Mucosa of stomach (tissue), 1 donor: ENCODE results near the gene ABCA13.

Experiments used
- H3K27me3 ChIP-seq: one replicate; pipeline ENCODE4 v1.7.0; 2013; ENCODE audit warnings: mild to moderate bottlenecking, low read length; ENCODE audit not compliant: control insufficient read depth, insufficient read depth
- H3K36me3 ChIP-seq: one replicate; pipeline ENCODE4 v1.7.0; 2013; ENCODE audit warnings: low read length; ENCODE audit not compliant: control insufficient read depth, insufficient read depth
- H3K4me1 ChIP-seq: one replicate; pipeline ENCODE4 v1.7.0; 2013; ENCODE audit warnings: mild to moderate bottlenecking, low read length; ENCODE audit not compliant: control insufficient read depth, insufficient read depth
- H3K4me3 ChIP-seq: one replicate; pipeline ENCODE4 v1.7.0; 2013; ENCODE audit warnings: low read length
- H3K9ac ChIP-seq: one replicate; pipeline ENCODE4 v1.7.0; 2013; ENCODE audit warnings: mild to moderate bottlenecking, low read length, moderate library complexity
- H3K9me3 ChIP-seq: one replicate; pipeline ENCODE4 v1.7.0; 2013; ENCODE audit warnings: mild to moderate bottlenecking, low read length, moderate library complexity; ENCODE audit not compliant: control insufficient read depth
- donor health status: Pancreatic carcinoma.

ABCA13 gene

DNA sequence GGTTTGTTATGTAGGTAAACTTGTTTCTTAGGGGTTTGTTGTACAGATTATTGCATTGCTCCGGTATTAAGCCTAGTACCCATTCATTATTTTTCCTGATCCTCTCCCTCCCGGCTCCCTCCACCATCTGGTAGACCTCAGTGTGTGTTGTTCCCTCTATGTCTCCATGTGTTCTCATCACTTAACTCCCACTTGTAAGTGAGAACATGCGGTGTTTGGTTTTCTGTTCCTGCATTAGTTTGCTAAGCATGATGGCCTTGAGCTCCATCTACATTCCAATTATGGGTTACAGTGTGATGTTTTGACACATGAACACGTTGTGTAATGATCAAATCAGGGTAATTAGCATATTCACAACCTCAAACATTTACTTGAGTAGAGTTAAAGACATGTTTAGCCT, 237.5 kb downstream of the ABCA13 start:
- H3K27me3 ChIP-seq = no peaks in the 10 kb centered on the region
- no peak overlapping the region for H3K9ac ChIP-seq
- no peak overlapping the region for H3K4me3 ChIP-seq
- H3K9me3 ChIP-seq = no peaks in the 10 kb centered on the region
- H3K36me3 ChIP-seq = no peaks in the 10 kb centered on the region
- H3K4me1 ChIP-seq = no peaks in the 10 kb centered on the region

DNA sequence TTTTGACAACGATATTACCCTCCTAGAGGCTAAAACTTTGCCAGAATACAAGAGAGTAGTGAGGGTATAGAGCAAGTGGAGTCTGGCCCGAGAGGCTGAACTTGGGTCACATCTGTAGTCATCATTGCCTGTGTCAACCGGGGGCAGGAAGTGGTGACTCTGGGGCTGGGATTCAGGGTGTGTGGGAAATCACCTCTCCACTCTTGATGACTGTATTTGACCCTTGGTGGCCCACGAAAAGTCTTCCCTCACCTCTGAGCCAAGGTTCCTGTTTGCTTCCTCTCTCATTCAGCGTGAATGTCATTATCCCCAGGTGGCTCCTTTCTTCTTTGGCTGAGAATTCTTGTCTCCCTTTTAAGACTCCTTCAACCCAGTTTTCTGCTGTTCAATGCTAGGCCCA, 240.4 kb downstream of the ABCA13 start:
- Histone ChIP-seq H3K27me3 (no peaks in the 10 kb centered on the region), H3K4me1 (no peaks in the 10 kb centered on the region), H3K9ac (no peak overlapping the region), H3K4me3 (no peak overlapping the region), H3K9me3 (no peaks in the 10 kb centered on the region), H3K36me3 (no peaks in the 10 kb centered on the region)

DNA sequence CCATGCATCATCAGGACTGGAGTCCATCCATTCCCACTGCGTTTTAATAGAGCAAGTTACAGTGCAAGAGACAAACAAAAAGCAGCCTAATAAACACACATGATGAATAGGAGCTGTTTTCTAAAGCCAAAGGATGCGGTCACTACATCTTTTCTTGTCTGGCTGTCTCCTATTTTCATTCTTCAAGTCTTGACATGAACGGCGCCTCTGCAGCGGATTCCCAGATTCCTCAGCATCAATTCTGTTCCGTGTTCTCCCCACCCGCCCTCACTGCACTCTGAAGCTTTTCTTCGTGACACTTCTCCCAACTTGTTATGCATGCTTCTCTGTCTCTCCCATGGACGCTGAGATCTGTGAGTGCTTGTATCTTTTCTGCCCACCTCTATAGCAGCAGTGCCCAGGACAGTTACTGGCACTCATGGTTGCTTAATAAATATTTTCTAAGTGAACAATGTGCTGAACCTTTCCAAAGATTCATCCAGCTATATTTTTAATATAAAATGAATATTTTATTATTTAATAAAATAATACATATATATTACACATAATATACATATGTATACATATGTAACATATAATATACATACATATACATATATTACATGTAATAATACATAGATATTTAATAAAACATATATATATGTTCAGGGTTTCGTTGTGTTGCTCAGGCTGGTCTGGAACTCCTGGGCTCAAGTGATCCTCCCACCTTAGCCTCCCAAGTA, 242.9 kb downstream of the ABCA13 start:
- no peaks in the 10 kb centered on the region for H3K27me3 ChIP-seq
- no peaks in the 10 kb centered on the region for H3K4me1 ChIP-seq
- no peaks in the 10 kb centered on the region for H3K9me3 ChIP-seq
- H3K4me3 ChIP-seq = no peak overlapping the region
- no peak overlapping the region for H3K9ac ChIP-seq
- no peaks in the 10 kb centered on the region for H3K36me3 ChIP-seq

DNA sequence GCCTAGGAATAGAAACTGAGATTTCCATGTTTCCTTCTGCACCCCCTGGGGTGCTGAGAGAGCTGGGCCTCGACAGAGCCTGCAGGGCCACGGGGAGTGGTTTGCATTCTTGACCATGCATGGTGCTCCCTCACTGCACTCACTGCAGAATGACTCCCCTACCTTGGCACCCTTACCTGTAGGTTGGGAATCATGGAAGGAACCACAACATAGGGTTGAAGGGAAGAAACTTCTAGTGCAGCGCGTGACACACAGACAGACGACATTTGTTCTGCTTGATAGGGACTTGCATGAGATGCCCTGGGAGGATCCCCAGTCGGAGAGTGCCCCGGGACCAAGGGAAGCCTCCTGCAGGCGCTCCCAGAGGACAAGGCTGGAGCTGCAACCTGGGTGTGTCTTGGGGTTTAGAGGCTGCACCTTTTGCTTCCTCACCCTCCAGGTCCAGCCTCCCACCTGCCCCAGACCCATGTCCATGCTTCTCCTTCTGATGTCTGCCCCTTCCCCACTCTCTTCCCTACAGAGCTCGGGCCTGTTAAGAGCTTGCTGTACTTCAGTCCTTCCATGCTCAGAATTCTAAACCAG, 245.2 kb downstream of the ABCA13 start:
- Histone ChIP-seq H3K4me1 (no peaks in the 10 kb centered on the region), H3K9ac (no peak overlapping the region), H3K9me3 (no peaks in the 10 kb centered on the region)

DNA sequence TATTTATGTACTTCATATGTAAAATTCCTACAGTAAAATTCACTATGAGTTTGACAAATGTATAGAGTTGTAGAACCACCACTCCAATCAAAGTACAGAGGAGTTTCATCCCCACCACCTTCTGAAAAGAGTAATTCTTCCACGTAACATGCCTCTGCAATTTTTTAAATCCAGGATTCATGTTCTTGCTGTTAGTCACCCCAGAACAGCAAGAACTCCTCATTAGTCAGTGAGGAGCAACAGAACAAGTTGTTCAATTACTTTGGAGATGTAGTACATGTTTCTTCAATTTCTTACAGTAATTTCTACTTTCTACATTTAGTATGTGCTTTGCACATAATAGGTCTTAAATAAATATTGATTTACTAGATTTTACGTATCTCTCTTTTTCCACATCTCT, 248.1 kb downstream of the ABCA13 start:
- H3K4me1 ChIP-seq = no peaks in the 10 kb centered on the region
- no peaks in the 10 kb centered on the region for H3K27me3 ChIP-seq
- no peak overlapping the region for H3K4me3 ChIP-seq
- no peaks in the 10 kb centered on the region for H3K9me3 ChIP-seq
- H3K9ac ChIP-seq = no peak overlapping the region
- H3K36me3 ChIP-seq = no peaks in the 10 kb centered on the region

More for the DNA sequence above, 245.2 kb downstream of the ABCA13 start:
- Histone ChIP-seq H3K4me3 (no peak overlapping the region), H3K27me3 (no peaks in the 10 kb centered on the region), H3K36me3 (no peaks in the 10 kb centered on the region)

DNA sequence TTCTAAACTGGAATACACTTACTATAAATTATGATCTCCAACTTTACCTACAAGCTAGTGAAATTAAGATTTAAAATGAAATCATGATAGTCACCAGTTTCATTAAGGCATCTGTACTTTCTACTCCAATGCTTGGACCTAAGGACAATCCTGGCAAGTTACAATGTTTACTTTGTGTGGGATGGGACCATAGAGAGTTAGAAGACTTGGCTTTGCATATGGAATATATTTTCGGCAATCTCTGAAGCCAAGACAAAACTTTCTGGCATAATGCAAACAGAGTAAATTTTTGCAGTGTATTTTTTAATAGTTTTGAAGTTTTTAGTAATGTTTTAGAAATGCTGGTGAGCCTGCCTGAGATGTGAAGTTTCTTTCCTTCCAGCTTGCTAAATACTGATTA, 248.9 kb downstream of the ABCA13 start:
- Histone ChIP-seq H3K9ac (no peak overlapping the region), H3K27me3 (no peaks in the 10 kb centered on the region)

DNA sequence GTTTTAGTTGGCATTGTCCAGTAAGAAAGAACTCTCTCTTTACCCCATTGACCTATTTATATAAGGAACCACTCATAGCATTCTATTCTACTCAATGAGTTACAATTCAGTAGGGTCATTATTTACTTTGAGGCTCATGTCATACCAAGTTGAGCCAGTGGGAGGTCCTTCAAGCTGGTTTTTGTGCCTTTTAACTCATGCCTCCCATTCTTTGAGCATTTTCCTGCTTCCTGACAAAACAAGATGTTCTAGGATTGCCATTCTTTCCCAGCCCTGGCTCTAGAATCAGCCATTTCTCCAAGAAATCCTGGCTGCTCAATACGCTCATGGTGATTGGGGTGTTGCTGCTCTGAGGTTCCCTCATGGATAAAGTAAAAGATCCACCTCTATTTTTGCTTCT, 250.1 kb downstream of the ABCA13 start:
- no peaks in the 10 kb centered on the region for H3K9me3 ChIP-seq
- no peaks in the 10 kb centered on the region for H3K27me3 ChIP-seq
- no peak overlapping the region for H3K9ac ChIP-seq
- no peaks in the 10 kb centered on the region for H3K36me3 ChIP-seq
- H3K4me3 ChIP-seq = no peak overlapping the region
- H3K4me1 ChIP-seq = no peaks in the 10 kb centered on the region

More for the DNA sequence above, 248.9 kb downstream of the ABCA13 start:
- H3K4me3 ChIP-seq = no peak overlapping the region
- no peaks in the 10 kb centered on the region for H3K4me1 ChIP-seq
- H3K9me3 ChIP-seq = no peaks in the 10 kb centered on the region
- H3K36me3 ChIP-seq = no peaks in the 10 kb centered on the region

DNA sequence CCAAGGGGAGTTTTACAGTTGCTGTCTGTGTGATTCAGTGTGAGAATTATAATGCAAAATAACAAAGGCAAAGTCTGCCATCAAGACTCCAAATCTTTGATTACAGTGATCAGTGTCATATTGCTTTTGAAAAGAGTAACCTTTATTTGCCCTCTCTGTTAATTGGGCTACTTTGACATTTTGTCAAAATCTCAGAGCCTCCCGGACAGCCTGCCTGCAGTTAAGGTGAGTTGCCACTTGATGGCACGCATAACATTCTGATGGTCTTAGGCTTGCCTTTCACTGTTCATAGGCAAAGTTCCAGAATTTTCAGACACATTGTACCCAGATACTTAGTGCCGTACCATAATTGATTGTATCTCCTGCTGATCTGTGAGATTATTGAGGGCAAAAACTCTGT, 253.5 kb downstream of the ABCA13 start:
- H3K27me3 ChIP-seq = no peaks in the 10 kb centered on the region
- H3K4me1 ChIP-seq = no peaks in the 10 kb centered on the region
- no peak overlapping the region for H3K9ac ChIP-seq
- no peak overlapping the region for H3K4me3 ChIP-seq
- no peaks in the 10 kb centered on the region for H3K9me3 ChIP-seq
- H3K36me3 ChIP-seq = no peaks in the 10 kb centered on the region

DNA sequence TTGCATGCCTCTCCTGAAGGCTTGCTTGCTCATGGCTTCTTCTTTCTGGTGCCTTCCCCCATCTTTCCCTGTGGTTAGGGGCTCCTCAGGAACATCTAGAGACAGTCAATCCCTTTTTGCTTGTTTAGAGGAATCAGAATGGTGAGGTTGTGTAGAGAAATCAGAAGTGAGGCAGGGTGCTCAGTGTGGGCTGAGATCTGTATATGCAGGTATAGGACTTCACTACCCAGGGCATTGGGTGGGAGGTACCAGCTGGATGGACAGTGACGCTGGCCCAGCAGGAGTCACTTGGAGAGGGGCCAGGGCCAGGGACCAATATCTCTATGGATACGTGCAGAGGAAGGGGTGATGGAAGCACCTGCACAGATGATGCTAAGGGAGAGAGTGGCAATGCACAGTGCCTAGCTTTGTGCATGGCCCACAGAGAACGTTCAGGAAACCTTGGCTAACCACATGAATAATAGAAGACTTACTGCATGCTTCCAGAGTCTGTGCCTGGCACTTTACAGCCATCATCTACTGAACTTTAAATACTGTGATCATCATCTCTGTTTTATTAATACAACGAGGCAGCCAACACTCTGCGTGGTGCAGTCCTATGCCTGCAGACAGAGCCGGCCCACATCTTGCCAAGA, 255.2 kb downstream of the ABCA13 start:
- Histone ChIP-seq H3K9ac (no peak overlapping the region), H3K9me3 (no peaks in the 10 kb centered on the region), H3K36me3 (no peaks in the 10 kb centered on the region), H3K4me3 (no peak overlapping the region), H3K27me3 (no peaks in the 10 kb centered on the region), H3K4me1 (no peaks in the 10 kb centered on the region)

DNA sequence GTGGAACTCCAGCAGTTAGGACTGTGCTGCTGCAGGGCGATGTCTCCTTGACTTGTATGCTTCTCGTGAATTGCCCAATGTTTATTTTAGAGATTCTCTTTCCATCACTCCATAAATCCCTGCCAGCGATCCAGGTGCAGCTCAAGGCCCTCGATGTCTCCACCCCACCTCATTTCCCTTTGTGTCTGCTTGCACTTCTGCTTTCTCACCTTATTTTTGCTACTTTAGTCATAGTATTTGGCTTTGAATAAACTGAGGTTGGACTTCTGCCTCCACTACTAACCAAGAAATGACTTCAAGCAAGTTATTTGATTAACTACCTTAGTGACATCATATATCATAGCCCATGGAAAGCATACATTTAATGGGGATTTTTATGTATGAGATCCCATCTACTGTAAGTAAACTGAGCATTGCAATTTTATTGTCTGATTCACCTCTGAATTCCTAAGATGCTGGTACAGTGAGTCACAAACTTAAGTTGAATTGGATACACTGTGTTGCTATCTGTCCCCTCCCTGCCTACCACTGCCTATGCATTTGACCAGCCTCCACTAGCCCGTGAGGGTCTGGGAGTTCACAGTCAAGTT, 255.8 kb downstream of the ABCA13 start:
- H3K4me3 ChIP-seq = no peak overlapping the region
- H3K36me3 ChIP-seq = no peaks in the 10 kb centered on the region
- no peak overlapping the region for H3K9ac ChIP-seq
- H3K4me1 ChIP-seq = no peaks in the 10 kb centered on the region
- H3K27me3 ChIP-seq = no peaks in the 10 kb centered on the region
- H3K9me3 ChIP-seq = no peaks in the 10 kb centered on the region

DNA sequence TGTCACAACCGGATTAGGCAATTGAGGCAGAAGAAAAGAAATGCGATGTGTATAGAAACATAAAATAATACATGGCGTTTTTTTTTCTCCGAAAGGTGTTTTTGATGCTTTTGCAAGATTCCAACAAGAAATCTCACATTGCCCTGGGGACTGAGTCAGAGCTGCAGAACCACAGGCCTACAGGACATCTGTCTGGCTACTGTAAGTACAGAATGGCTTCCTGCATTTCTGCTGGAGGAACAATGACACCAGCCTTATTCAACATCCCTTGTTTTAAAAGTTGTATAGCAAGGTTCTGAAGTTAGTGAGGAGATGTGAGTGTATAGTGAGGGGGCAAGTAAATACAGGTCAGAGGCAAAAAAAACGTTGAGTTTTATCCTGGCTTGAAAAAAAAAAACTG, 256.4 kb downstream of the ABCA13 start:
- H3K27me3 ChIP-seq = no peaks in the 10 kb centered on the region

DNA sequence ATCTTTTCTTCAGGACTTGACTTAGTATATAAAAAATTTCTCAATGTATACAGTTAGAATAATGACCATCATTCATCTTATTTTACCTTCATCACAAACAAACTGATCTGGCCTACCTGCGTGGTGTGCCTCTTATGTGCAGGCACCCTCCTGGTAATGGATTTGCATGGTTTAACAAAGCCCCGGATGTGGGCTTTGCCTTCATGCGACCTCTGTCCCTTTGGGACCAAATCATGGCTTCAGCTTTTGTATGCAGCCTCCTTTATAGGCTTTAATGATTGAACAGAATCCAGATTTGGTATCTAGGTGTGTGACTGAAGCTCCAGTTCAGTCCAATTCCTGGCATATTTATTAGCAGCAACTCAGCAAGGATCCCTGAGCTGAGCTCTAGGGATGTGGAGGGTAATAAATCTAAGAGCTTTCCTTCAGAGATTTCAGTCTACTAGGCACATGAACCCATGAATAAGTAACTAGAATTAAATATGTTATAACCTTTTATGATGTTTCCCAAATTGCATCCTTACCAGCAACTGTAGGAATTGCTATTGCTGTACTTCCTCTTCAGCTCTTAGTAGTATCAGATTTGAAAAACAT, 256.9 kb downstream of the ABCA13 start:
- Histone ChIP-seq H3K4me3 (no peak overlapping the region), H3K27me3 (no peaks in the 10 kb centered on the region), H3K9ac (no peak overlapping the region), H3K4me1 (no peaks in the 10 kb centered on the region), H3K36me3 (no peaks in the 10 kb centered on the region), H3K9me3 (no peaks in the 10 kb centered on the region)

More for the DNA sequence above, 256.4 kb downstream of the ABCA13 start:
- H3K9me3 ChIP-seq = no peaks in the 10 kb centered on the region
- H3K36me3 ChIP-seq = no peaks in the 10 kb centered on the region
- H3K4me3 ChIP-seq = no peak overlapping the region
- no peak overlapping the region for H3K9ac ChIP-seq
- H3K4me1 ChIP-seq = no peaks in the 10 kb centered on the region
